GM21381 (cell line): ENCODE results near the gene ZNF865.

Experiments used
- ATAC-seq: cut with Tn5 transposase; IDR thresholded peaks from one replicate; pipeline ENCODE4 v1.9.1; 2021; ENCODE audit warnings: mild to moderate bottlenecking, moderate library complexity; ENCODE audit not compliant: unreplicated experiment

The ZNF865 gene

GRCh38 chr19:55643887-55644176, 38.4 kb downstream of the ZNF865 start:
- no peak for ATAC-seq

- ATAC-seq: no peak
These were observed 38.9 kb downstream of the ZNF865 start for GRCh38 chr19:55644191-55644833.

GRCh38 chr19:55644842-55645511, 39.5 kb downstream of the ZNF865 start:
- no peak for ATAC-seq

GRCh38 chr19:55645512-55645881, 40.0 kb downstream of the ZNF865 start:
- no peak for ATAC-seq

- no peak for ATAC-seq
These were observed 41.7 kb downstream of the ZNF865 start for GRCh38 chr19:55646889-55647731.

GRCh38 chr19:55647732-55648584, 42.5 kb downstream of the ZNF865 start, which contains the start of gene CCDC106:
Gene CCDC106 (plus strand): TSS chr19:55648212. CDS start chr19:55649047, 835 bp downstream.
- peak; percentile 34 for ATAC-seq

GRCh38 chr19:55648585-55649267, 43.3 kb downstream of the ZNF865 start:
- no peak for ATAC-seq

- no peak for ATAC-seq
These were observed 44.0 kb downstream of the ZNF865 start for GRCh38 chr19:55649268-55650125.

- ATAC-seq: no peak
These were observed 44.7 kb downstream of the ZNF865 start for GRCh38 chr19:55650126-55650557.

- no peak for ATAC-seq
These were observed 45.3 kb downstream of the ZNF865 start for GRCh38 chr19:55650602-55651230.

GRCh38 chr19:55651236-55651635, 45.8 kb downstream of the ZNF865 start:
- no peak for ATAC-seq

- no peak for ATAC-seq
These were observed 47.1 kb downstream of the ZNF865 start for GRCh38 chr19:55652311-55653128.

- peak; percentile 39 for ATAC-seq
These were observed 48.3 kb downstream of the ZNF865 start for GRCh38 chr19:55653651-55654322.

- ATAC-seq: peak; percentile 63
These were observed 48.9 kb downstream of the ZNF865 start for GRCh38 chr19:55654323-55654867.

- ATAC-seq: peak; percentile 28
These were observed 49.6 kb downstream of the ZNF865 start, which contains the start of gene U2AF2 for GRCh38 chr19:55654868-55655647. Gene U2AF2 (plus strand): TSS chr19:55655035. CDS start chr19:55655105, 70 bp downstream.

GRCh38 chr19:55655648-55656040, 50.2 kb downstream of the ZNF865 start:
- no peak for ATAC-seq
